Motor neuron (in vitro differentiated cells): ENCODE data around the gene C1QTNF5. TPM values are rescaled to one million over a fixed set of nuclear protein-coding genes. Genes with fewer than 3 reads are reported as not detected.
A peak's percentile ranks its signal among the peaks of the same experiment; 100 is the strongest.

Experiments used
- ATAC-seq, 8 experiments: fragments of 200-7000 bp; cut with Tn5 transposase; replicated peaks in 6 of 8; 2 replicates each; pipeline ENCODE4 v1.8.0; 2021; ENCODE audit warnings: mild to moderate bottlenecking in 8 of 8, moderate library complexity in 8 of 8
- H3K27ac ChIP-seq, 2 donors: fragments of 250-450 bp; sonication (Bioruptor Pico); 2 replicates each; pipeline ENCODE4 v1.9.0; 2021; ENCODE audit warnings: antibody characterized with exemption in 2 of 2, mild to moderate bottlenecking in 2 of 2, moderate library complexity in 1 of 2
- H3K4me1 ChIP-seq, 2 donors: fragments of 250-450 bp; sonication (Bioruptor Pico); replicated peaks in 1 of 2; 2 replicates each; pipeline ENCODE4 v1.6.1; 2021; ENCODE audit warnings: antibody characterized with exemption in 2 of 2, mild to moderate bottlenecking in 2 of 2, moderate library complexity in 1 of 2
- H3K4me3 ChIP-seq, 5 donors: fragments of 250-450 bp; sonication (Bioruptor Pico); 2 replicates each; pipeline ENCODE4 v1.9.0; 2021; ENCODE audit warnings: antibody characterized with exemption in 5 of 5, mild to moderate bottlenecking in 5 of 5, moderate library complexity in 4 of 5
- WGBS, 10 experiments: fragments of 450-650 bp; shearing (Covaris generic); methylation state at CpG; one replicate each; pipeline ENCODE4 v1.0.0; 2022; 5-methylcytosine and 5-hydroxymethylcytosine counted together
- in situ Hi-C, 9 experiments: fragments of 400-800 bp; cut with MboI; loops; one replicate each; pipeline ENCODE4 v1.15.0; 2021; ENCODE audit warnings: low sequenced_read_pairs in 9 of 9, low pct_unique_long_range_greater_than_20kb in 2 of 9; ENCODE audit not compliant: unreplicated experiment in 9 of 9
- total RNA-seq, 8 experiments: library from RNA; unstranded; fragments of 300-600 nt; gene quantifications; 2 replicates each; pipeline versions ENCODE4 v1.2.3 to v1.2.4, GENCODE V29; 2022

The C1QTNF5 gene
- total RNA-seq, 8 experiments from 2014 or later = 0.54 to 27.8 (median 1.4) TPM; not detected in 1

DNA sequence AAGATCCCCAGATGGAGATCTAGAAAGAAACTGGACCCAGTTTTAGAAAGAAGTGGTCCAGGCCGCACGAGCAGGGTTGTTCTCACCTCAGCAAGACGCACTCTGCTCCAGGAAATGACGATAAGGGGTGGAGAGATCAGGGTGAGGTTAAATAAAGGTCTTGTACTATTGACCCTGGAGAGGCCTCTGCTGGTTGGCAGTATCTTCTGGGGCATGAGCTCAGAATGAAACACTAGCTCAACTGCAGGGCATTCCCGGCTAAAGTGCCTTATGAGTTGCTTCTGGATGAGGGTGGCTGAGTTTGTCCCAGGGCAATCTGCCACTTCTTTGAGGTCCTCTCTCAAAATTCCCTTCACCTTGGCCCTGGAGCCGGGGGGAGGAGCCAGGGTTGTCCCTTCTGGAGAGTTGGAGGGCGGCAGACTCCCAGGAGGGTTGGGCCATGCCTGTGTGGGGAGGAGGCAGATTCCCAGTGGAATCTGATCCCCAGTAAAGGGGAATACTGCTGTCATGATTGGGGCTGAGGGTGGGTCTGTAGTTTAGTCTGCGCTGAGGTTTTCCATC lies 29.9 kb upstream of the C1QTNF5 start:
- Histone ChIP-seq H3K27ac (no peak overlapping the region), H3K4me1 (peaks cover 50 to 59% of the 10 kb centered on the region in 2 donors), H3K4me3 (no peak overlapping the region)
- in situ Hi-C loops = no loop called here
- 17 to 100% (median 72%) methylated on average over 1 to 7 of the region's 8 CpGs; no CpG with 5 or more reads in 4 of the 10 experiments for WGBS, 10 experiments
- no peak for ATAC-seq

DNA sequence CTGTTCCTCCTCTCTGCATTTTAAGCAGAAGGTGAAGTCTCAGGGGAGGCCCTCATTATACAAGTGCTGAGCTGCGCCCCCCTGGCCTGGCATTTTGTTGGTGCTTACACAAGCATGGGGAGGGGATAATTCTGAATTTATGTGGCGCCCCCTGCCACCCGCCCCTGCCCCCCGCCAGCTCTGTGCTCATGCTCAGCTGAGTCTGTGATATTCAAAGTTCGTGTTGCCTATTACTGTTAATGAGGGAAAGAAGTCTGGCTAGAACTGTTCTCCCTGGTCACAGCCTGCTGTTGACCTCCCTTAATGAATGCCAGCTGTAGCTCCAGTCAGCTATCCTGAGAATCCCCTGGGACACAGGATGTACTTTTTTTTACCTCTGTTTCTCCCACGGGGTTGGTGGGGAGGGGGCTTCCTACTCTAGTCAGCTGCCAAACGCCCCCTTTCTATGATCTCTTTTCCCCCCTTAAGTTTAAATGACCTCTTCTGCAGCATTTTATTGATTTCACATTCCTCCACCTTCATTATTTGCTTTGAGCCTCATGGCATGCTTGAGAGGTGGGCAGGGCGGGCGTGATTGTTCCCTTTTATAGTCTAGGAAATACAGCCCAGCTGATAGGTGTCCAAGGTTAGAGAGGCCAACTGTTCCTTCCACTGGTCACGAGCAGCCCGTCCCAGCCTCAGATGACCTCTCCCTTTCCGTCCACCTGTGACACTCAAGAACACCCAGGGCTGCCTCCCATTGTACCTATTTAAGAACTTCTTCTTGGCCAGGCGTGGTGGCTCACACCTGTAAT lies 28.6 kb upstream of the C1QTNF5 start:
- Histone ChIP-seq H3K4me3 (no peak overlapping the region), H3K27ac (no peak overlapping the region), H3K4me1 (peaks cover 46 to 49% of the 10 kb centered on the region in 2 donors)
- no peak for ATAC-seq
- in situ Hi-C loops = loop anchor here in 1 of 9 experiments (10.0 kb wide), 1 partner anchor 105 kb away; no protein-coding TSS in a partner anchor
- 20 to 100% (median 81%) methylated on average over 1 to 6 of the region's 13 CpGs; no CpG with 5 or more reads in 5 of the 10 experiments for WGBS, 10 experiments

GRCh38 chr11:119368121-119369034 lies 27.7 kb upstream of the C1QTNF5 start:
- in situ Hi-C loops = loop anchor here in 1 of 9 experiments (10.0 kb wide), 1 partner anchor 106 kb away; no protein-coding TSS in a partner anchor
- peak overlapping the region in 1 of 2 donors; percentile 47 for H3K27ac ChIP-seq
- no peak overlapping the region for H3K4me3 ChIP-seq
- WGBS, 10 experiments = 10 to 83% (median 69%) methylated on average over 1 to 9 of the region's 17 CpGs; no CpG with 5 or more reads in 2 of the 10 experiments
- peaks cover 45 to 49% of the 10 kb centered on the region in 2 donors for H3K4me1 ChIP-seq
- ATAC-seq = peak; percentile 2 to 74 (median 48)

- WGBS, 10 experiments = 3 to 100% (median 63%) methylated on average over 2 to 8 of the region's 9 CpGs; no CpG with 5 or more reads in 5 of the 10 experiments
- Histone ChIP-seq H3K27ac (no peak overlapping the region), H3K4me1 (peaks cover 51 to 56% of the 10 kb centered on the region in 2 donors), H3K4me3 (no peak overlapping the region)
- in situ Hi-C loops = loop anchor here in 1 of 9 experiments (10.0 kb wide), 1 partner anchor 107 kb away; no protein-coding TSS in a partner anchor
- ATAC-seq = peak in 6 of 8 experiments; percentile 1 to 52 (median 11)
Observed at GRCh38 chr11:119367661-119368120, 27.0 kb upstream of the C1QTNF5 start.

- H3K27ac ChIP-seq = no peak overlapping the region
- peaks cover 58 to 63% of the 10 kb centered on the region in 2 donors for H3K4me1 ChIP-seq
- no peak overlapping the region for H3K4me3 ChIP-seq
- 19 to 100% (median 70%) methylated on average over 1 to 5 of the region's 11 CpGs; no CpG with 5 or more reads in 4 of the 10 experiments for whole genome bisulfite sequencing, 10 experiments
- in situ Hi-C loops = loop anchor here in 1 of 9 experiments (10.0 kb wide), 1 partner anchor 108 kb away; no protein-coding TSS in a partner anchor
- peak in 3 of 8 experiments; percentile 36 to 53 (median 37) for ATAC-seq
Observed at GRCh38 chr11:119366690-119367620, 26.3 kb upstream of the C1QTNF5 start.

DNA sequence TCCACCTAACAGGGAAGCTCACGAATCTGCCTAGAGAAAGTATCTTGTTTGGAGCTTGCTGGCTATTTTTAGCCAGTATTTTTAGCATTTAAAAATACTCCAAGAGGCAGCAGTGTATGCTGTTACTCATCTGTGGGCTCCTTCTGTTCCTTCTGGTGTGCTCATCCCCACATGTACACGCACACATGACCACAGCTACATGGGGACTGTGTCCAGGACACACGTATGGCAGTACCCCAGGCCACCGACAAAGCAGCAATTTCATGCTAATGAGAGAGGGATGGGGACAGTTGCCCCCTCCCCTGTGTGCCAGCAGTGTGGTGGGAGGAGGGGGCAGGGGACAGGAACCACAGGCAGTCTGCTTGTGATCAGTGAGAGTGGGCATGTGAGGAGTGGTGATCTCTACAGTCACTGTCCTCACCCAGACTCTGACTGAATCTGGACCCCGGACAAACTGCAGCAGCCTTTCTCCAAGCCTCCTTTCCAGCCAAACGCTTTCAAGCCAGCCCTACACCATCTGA lies 24.4 kb upstream of the C1QTNF5 start:
- in situ Hi-C loops = loop anchor here in 1 of 9 experiments (10.0 kb wide), 1 partner anchor 110 kb away; no protein-coding TSS in a partner anchor
- H3K27ac ChIP-seq = no peak overlapping the region
- peak in 4 of 8 experiments; percentile 12 to 20 (median 15) for ATAC-seq
- WGBS, 10 experiments = 17 to 100% (median 62%) methylated on average over 1 to 4 of the region's 6 CpGs; no CpG with 5 or more reads in 4 of the 10 experiments
- peaks cover 59 to 71% of the 10 kb centered on the region in 2 donors for H3K4me1 ChIP-seq
- no peak overlapping the region for H3K4me3 ChIP-seq

DNA sequence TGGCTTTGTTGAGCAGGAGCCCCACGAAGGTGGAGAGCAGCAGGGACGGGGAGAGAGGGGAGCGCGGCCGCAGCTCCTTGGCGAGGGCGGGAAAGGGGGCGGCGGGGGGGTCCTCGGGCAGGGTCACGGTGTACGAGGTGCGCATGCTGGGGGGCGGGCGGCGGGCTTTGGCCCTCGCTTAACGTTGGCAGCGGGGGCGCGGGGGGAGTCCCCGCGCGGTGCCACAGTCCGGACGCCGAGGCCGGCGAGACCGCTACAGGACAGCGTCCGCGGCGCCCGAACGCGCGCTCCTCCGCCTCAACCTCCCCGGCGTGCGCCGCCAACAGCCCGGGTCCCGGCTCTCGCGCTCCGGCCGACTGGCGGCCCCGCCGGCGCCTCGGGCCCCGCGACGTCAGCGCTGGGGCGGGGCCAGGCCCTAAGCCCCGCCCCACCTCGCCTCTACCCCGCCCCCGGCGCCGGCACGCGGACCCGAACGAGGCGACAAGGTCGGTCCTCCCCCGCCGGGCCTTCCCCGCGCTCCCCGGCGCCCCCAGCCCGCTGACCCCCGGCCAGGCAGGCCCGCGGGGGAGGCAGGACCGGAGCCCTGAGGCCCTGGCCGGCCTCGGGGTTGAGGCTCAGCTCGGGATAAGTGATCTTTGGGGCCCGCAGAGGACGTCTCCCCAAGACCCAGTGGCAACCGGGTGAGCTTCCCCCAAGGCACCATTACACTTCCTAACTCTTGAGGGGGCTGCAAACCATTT lies 23.3 kb upstream of the C1QTNF5 start:
- peak in 7 of 8 experiments; percentile 1 to 57 (median 36) for ATAC-seq
- 0 to 17% methylated on average over 1 to 2 of the region's 88 CpGs; no CpG with 5 or more reads in 8 of the 10 experiments for WGBS, 10 experiments
- in situ Hi-C loops = loop anchor here in 1 of 9 experiments (10.0 kb wide), 1 partner anchor 111 kb away; no protein-coding TSS in a partner anchor
- Histone ChIP-seq H3K27ac (no peak overlapping the region), H3K4me1 (peaks cover 52 to 64% of the 10 kb centered on the region in 2 donors), H3K4me3 (peak overlapping the region; percentile 34 to 48 (median 42))

DNA sequence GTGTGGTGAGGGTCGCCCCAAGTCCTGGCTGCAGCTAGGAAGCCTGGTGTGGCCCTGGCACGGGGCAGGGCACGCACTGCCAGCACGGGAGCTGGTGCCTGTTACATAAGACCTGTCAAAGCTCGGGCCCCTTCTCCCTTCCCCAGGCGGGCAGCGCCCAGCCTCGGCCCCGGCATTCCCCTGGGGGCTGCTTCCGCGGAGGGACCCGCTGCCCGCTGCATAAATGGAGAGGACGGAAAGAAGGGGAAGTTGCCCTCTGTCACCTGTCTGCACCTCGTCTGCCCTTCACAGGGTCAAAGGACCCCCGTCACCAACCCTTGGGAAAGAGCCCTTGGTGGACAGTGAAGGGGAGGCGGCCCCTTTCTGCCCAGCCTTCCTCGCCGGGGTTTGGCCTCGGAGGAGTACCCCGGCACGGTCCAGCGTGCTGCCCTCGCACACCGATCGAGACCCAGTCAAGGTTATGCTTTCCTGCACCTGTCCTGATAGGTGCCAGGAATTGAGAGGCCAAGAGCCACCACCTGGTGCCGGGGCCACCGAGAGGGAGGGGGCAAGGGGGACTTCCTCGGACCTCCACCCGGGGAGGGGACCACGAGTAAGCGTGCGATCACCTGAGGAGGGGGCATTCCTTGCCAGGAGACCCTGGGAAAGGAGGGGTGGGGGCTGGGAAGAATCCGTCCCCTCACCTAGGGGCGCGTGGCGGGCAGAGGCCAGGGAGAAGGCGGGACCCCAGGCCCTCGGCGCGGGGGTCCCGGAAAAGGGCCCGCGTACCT lies 22.6 kb upstream of the C1QTNF5 start:
- no CpG with 5 or more reads among the region's 44 CpGs for WGBS, 10 experiments
- peak overlapping the region; percentile 34 to 48 (median 42) for H3K4me3 ChIP-seq
- in situ Hi-C loops = loop anchor here in 1 of 9 experiments (10.0 kb wide), 1 partner anchor 112 kb away; no protein-coding TSS in a partner anchor
- no peak for ATAC-seq
- no peak overlapping the region for H3K27ac ChIP-seq
- peaks cover 44 to 56% of the 10 kb centered on the region in 2 donors for H3K4me1 ChIP-seq

- H3K4me3 ChIP-seq = no peak overlapping the region
- H3K27ac ChIP-seq = no peak overlapping the region
- in situ Hi-C loops = loop anchor here in 1 of 9 experiments (10.0 kb wide), 1 partner anchor 112 kb away; no protein-coding TSS in a partner anchor
- no peak for ATAC-seq
- peaks cover 39 to 51% of the 10 kb centered on the region in 2 donors for H3K4me1 ChIP-seq
- WGBS, 10 experiments = 80 to 100% methylated on average over 2 to 3 of the region's 5 CpGs; no CpG with 5 or more reads in 8 of the 10 experiments
Observed at GRCh38 chr11:119362741-119363080, 22.0 kb upstream of the C1QTNF5 start.
